A549 (cell line): ENCODE data around the gene PAK3. TPM values are rescaled to one million over a fixed set of nuclear protein-coding genes. Genes with fewer than 3 reads are reported as not detected.

Experiments used
- ATAC-seq, 2 experiments: fragments of 200-7000 bp in 1 of 2; fragments of >200 bp in 1 of 2; cut with Nextera tagmentation in 1 of 2; cut with Tn5 transposase in 1 of 2; 3 replicates each; pipeline versions ENCODE4 v1.8.0 to v1.9.1; 2018 to 2020; ENCODE audit warnings: mild to moderate bottlenecking in 1 of 2, moderate library complexity in 1 of 2
- CTCF ChIA-PET: fragments of 300-600 bp; sonication (Branson Sonifier 250); formaldehyde crosslinking; extraction: SDS; loops from one replicate; lab custom pipeline; 2021; ENCODE audit warnings: antibody characterized with exemption, inconsistent platforms; lab: Yijun Ruan, JAX
- POLR2A ChIA-PET: fragments of 350-600 bp; formaldehyde crosslinking; extraction: SDS; loops from one replicate; lab custom pipeline; 2021; ENCODE audit warnings: antibody characterized with exemption, inconsistent platforms; lab: Yijun Ruan, JAX
- DNase-seq, 2 experiments: peaks; one replicate each; pipeline versions ENCODE4 v3.0.0 to v3.0.0-alpha.2; 2011 to 2016; ENCODE audit warnings: low read depth in 1 of 2, low spot score in 1 of 2
- FAIRE-seq: peaks from 2 replicates; lab custom pipeline; 2011; peaks lifted over from hg19 to GRCh38; lab: Jason Lieb, UNC
- H3K27ac ChIP-seq, 2 experiments: fragments of >200 bp; sonication (Bioruptor Twin); formaldehyde crosslinking; 3 replicates each; pipeline ENCODE4 v1.5.1; 2016 to 2017
- H3K4me1 ChIP-seq: fragments of >200 bp; sonication (Bioruptor Twin); formaldehyde crosslinking; 3 replicates; pipeline ENCODE4 v1.6.1; 2016
- H3K4me2 ChIP-seq: fragments of >200 bp; sonication (Bioruptor Twin); formaldehyde crosslinking; 3 replicates; pipeline ENCODE4 v1.6.1; 2016
- H3K4me3 ChIP-seq: fragments of >200 bp; sonication (Bioruptor Twin); formaldehyde crosslinking; 3 replicates; pipeline ENCODE4 v1.5.1; 2016
- H3K9me3 ChIP-seq: fragments of >200 bp; sonication (Bioruptor Twin); formaldehyde crosslinking; 3 replicates; pipeline ENCODE4 v1.6.1; 2016
- EHF ChIP-seq: fragments of 250-450 bp; sonication (Bioruptor Pico); IDR thresholded peaks from 2 replicates; pipeline ENCODE4 v1.5.0; 2020; ENCODE audit warnings: mild to moderate bottlenecking
- EHMT2 ChIP-seq: fragments of 200-600 bp; sonication (generic); IDR thresholded peaks from 2 replicates; pipeline ENCODE4 v1.6.1; 2016; ENCODE audit warnings: antibody characterized with exemption, low read depth, mild to moderate bottlenecking, moderate library complexity
- EP300 ChIP-seq, 2 experiments: fragments of >200 bp; sonication (Bioruptor Twin); formaldehyde crosslinking; IDR thresholded peaks; 2 replicates in 1 of 2; 3 replicates in 1 of 2; pipeline ENCODE4 v1.6.1; 2016 to 2017
- FOXS1 ChIP-seq: fragments of 250-450 bp; sonication (Bioruptor Pico); IDR thresholded peaks from 2 replicates; pipeline ENCODE4 v1.5.0; 2020; ENCODE audit warnings: mild to moderate bottlenecking, moderate library complexity
- GATA3 ChIP-seq: IDR thresholded peaks from 2 replicates; pipeline ENCODE4 v1.6.1; 2012; ENCODE audit warnings: borderline replicate concordance
- HOXA7 ChIP-seq: fragments of 250-450 bp; sonication (Bioruptor Pico); IDR thresholded peaks from 2 replicates; pipeline ENCODE4 v1.5.0; 2020; ENCODE audit warnings: mild to moderate bottlenecking, moderate library complexity
- HOXB5 ChIP-seq: fragments of 250-450 bp; sonication (Bioruptor Pico); IDR thresholded peaks from 2 replicates; pipeline ENCODE4 v1.5.0; 2020; ENCODE audit warnings: mild to moderate bottlenecking, moderate library complexity
- JUN ChIP-seq, 2 experiments: fragments of >200 bp; sonication (Bioruptor Twin); formaldehyde crosslinking; IDR thresholded peaks; 2 replicates in 1 of 2; 3 replicates in 1 of 2; pipeline ENCODE4 v1.6.1; 2016 to 2017
- JUNB ChIP-seq: fragments of >200 bp; sonication (Bioruptor Twin); formaldehyde crosslinking; IDR thresholded peaks from 2 replicates; pipeline ENCODE4 v1.6.1; 2016
- KDM1A ChIP-seq: fragments of 200-600 bp; sonication (generic); IDR thresholded peaks from 2 replicates; pipeline ENCODE4 v1.6.1; 2016; ENCODE audit warnings: low read depth, mild to moderate bottlenecking
- MAFK ChIP-seq: fragments of 450-650 bp; IDR thresholded peaks from 2 replicates; pipeline ENCODE4 v1.6.1; 2014; ENCODE audit not compliant: partially characterized antibody
- MAX ChIP-seq: IDR thresholded peaks from 2 replicates; pipeline ENCODE4 v1.6.1; 2012
- MYC ChIP-seq: IDR thresholded peaks from 2 replicates; pipeline ENCODE4 v1.6.1; 2012; ENCODE audit warnings: mild to moderate bottlenecking, inconsistent platforms, low read length, improper control_type of control experiment, borderline replicate concordance
- NFE2L2 ChIP-seq: fragments of 150-350 bp; conservative IDR thresholded peaks from 2 replicates; pipeline ENCODE4 v1.6.1; 2014; ENCODE audit warnings: low read length
- NPAS2 ChIP-seq: fragments of 250-450 bp; sonication (Bioruptor Pico); IDR thresholded peaks from 2 replicates; pipeline ENCODE4 v1.8.0; 2022; ENCODE audit warnings: mild to moderate bottlenecking, moderate library complexity, borderline replicate concordance
- NR3C1 ChIP-seq: fragments of >200 bp; sonication (Bioruptor Twin); formaldehyde crosslinking; IDR thresholded peaks from 3 replicates; pipeline ENCODE4 v1.6.1; 2017
- PBX3 ChIP-seq: IDR thresholded peaks from 2 replicates; pipeline ENCODE4 v1.6.1; 2012
- PHF8 ChIP-seq: fragments of 200-600 bp; sonication (generic); IDR thresholded peaks from 2 replicates; pipeline ENCODE4 v1.6.1; 2016; ENCODE audit warnings: low read depth, mild to moderate bottlenecking, antibody characterized with exemption, moderate library complexity, borderline replicate concordance
- RARB ChIP-seq: fragments of 250-450 bp; sonication (Bioruptor Pico); IDR thresholded peaks from 2 replicates; pipeline ENCODE4 v1.8.0; 2021; ENCODE audit warnings: mild to moderate bottlenecking, moderate library complexity
- RNF2 ChIP-seq: fragments of 200-600 bp; sonication (generic); IDR thresholded peaks from 2 replicates; pipeline ENCODE4 v1.6.1; 2016; ENCODE audit warnings: low read depth, mild to moderate bottlenecking, antibody characterized with exemption, moderate library complexity, borderline replicate concordance
- TP53 ChIP-seq: fragments of 250-450 bp; sonication (Bioruptor Pico); IDR thresholded peaks from 2 replicates; pipeline ENCODE4 v1.5.0; 2021; ENCODE audit warnings: mild to moderate bottlenecking, moderate library complexity
- ZFP36 ChIP-seq: fragments of 450-650 bp; IDR thresholded peaks from 2 replicates; pipeline ENCODE4 v1.6.1; 2014; ENCODE audit warnings: borderline replicate concordance; ENCODE audit not compliant: partially characterized antibody
- ZNF302 ChIP-seq: fragments of 250-450 bp; sonication (Bioruptor Pico); IDR thresholded peaks from 2 replicates; pipeline ENCODE4 v1.9.0; 2021; ENCODE audit warnings: inconsistent platforms, mild to moderate bottlenecking, moderate library complexity
- WGBS: methylation state at CpG from one replicate; pipeline ENCODE4 v1.1.6; 2017; ENCODE audit errors: missing lambda C conversion rate; 5-methylcytosine and 5-hydroxymethylcytosine counted together
- polyA plus RNA-seq, 4 experiments: library from polyadenylated mRNA; depleted of rRNA in 3 of 4; stranded (reverse); fragments of >200 nt; fragmentation: RNase III in 1 of 4; extraction: RNeasy Plus Mini Kit Qiagen cat#74134 plus additional on column Dnase treatment in 1 of 4; gene quantifications; 2 replicates in 3 of 4; 3 replicates in 1 of 4; pipeline ENCODE4 v1.2.3, GENCODE V29; 2011 to 2017

The PAK3 gene
- polyA plus RNA-seq, 2 of the 4 experiments (the other 2 are of a cell fraction): 0.06 to 0.17 TPM

GRCh38 chrX:111257733-111258132, 161.7 kb downstream of the PAK3 start:
- no peak overlapping the region for H3K4me2 ChIP-seq
- POLR2A ChIA-PET: no interaction called here
- no peak for FAIRE-seq
- no peaks in the 10 kb centered on the region for H3K4me1 ChIP-seq
- no peak overlapping the region for H3K27ac ChIP-seq
- CTCF ChIA-PET: interaction anchor here (1.2 to 2.0 kb wide), 2 partner anchors 13 to 188 kb away, joined by 4 to 7 read pairs; no protein-coding TSS in a partner anchor
- H3K9me3 ChIP-seq: no peaks in the 10 kb centered on the region
- TF ChIP-seq HOXB5 (CRISPR knock-in tag) (no peak), TP53 (CRISPR knock-in tag) (no peak), EHF (CRISPR knock-in tag) (no peak), RNF2 (no peak), EHMT2 (no peak), MAFK (no peak), GATA3 (no peak), ZFP36 (no peak), EP300 (IDR thresholded peaks at IDR 0.05) (no peak), JUN (IDR thresholded peaks at IDR 0.05) (no peak), NPAS2 (CRISPR knock-in tag) (no peak), ZNF302 (CRISPR knock-in tag) (no peak), FOXS1 (CRISPR knock-in tag) (no peak), MAX (no peak), RARB (CRISPR knock-in tag) (no peak), NR3C1 (no peak)
- 2% methylated on average over 3 of the region's 3 CpGs for WGBS
- no peak for ATAC-seq
- no peak for DNase-seq
- H3K4me3 ChIP-seq: no peak overlapping the region

DNA sequence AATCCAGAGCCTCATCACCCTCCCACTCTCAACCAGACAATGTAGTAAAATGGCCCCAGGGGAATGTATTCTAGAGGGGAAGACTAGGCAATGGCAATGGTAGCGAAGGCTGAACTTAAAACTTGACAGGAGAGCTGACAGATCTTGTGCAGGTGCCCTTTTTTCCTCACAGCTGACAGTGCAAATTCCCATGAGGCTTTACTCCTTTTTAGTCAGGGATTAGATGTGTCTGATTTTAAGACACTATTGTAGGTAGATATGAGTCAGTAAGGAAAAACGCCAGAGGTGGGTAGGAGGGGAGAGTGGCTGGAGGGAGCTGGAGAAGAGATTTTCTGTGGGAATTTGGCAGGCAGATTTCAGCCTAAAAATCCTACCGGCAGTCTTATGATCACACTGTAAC, 163.6 kb downstream of the PAK3 start:
- DNase-seq: no peak
- WGBS: 31% methylated on average over 3 of the region's 3 CpGs
- Histone ChIP-seq H3K4me1 (no peaks in the 10 kb centered on the region), H3K9me3 (no peaks in the 10 kb centered on the region), H3K4me2 (no peak overlapping the region), H3K27ac (no peak overlapping the region), H3K4me3 (no peak overlapping the region)
- ChIA-PET CTCF (interaction anchor here (2.6 kb wide), 1 partner anchor 15 kb away, joined by 9 read pairs; no protein-coding TSS in a partner anchor), POLR2A (no interaction called here)
- no peak for ATAC-seq
- TF ChIP-seq HOXA7 (CRISPR knock-in tag) (no peak), KDM1A (no peak), MAFK (no peak)
- TF ChIP-seq, all 56 proteins: peak for 0
- no peak for FAIRE-seq

DNA sequence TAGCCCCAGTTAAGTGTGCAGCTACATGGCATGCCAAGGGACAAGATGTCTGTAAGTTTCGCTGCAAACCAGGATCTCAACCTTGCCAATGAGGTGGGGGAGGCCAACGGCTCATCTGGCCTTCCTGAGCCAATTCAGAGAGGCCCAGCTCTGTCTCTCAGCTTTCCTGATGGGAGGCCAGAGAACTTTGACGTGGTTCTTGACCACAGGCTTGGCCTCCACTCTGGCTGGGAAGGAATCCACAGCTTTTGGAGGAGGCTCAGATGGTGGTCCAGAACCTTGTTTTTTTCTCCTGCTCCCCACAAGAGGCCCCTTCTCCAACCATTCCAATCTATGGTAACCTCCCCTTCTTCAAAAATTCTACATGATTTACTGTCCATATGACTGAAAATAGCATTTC, 164.5 kb downstream of the PAK3 start:
- no peak overlapping the region for H3K27ac ChIP-seq
- H3K9me3 ChIP-seq: no peaks in the 10 kb centered on the region
- no peak overlapping the region for H3K4me2 ChIP-seq
- no peak overlapping the region for H3K4me3 ChIP-seq
- CTCF ChIA-PET: interaction anchor here (2.6 kb wide), 1 partner anchor 16 kb away, joined by 9 read pairs; no protein-coding TSS in a partner anchor
- TF ChIP-seq MAX: no peak
- no peak for TF ChIP-seq MYC
- no peak for TF ChIP-seq PHF8
- TF ChIP-seq NFE2L2: no peak
- TF ChIP-seq JUNB: no peak
- no peak for TF ChIP-seq PBX3
- no peak for TF ChIP-seq FOXS1 (CRISPR knock-in tag)
- FAIRE-seq (no peak), ATAC-seq (no peak), DNase-seq (no peak)
- POLR2A ChIA-PET: no interaction called here
- H3K4me1 ChIP-seq: no peaks in the 10 kb centered on the region
- WGBS: 5% methylated on average over 3 of the region's 3 CpGs
